Fibroblast of lung (primary cell): ENCODE measurements around the gene NFATC2.

ENCODE experiments used
- EZH2 ChIP-seq: IDR thresholded peaks from 2 replicates; pipeline ENCODE4 v1.5.1; 2012; ENCODE audit warnings: low read length, control low read depth, mild to moderate bottlenecking; ENCODE audit errors: missing control alignments
- TF ChIP-seq, protein P1 (sequence below), 2 donors: IDR thresholded peaks in 1 of 2; conservative IDR thresholded peaks in 1 of 2; 1 replicate in 1 of 2; 2 replicates in 1 of 2; pipeline ENCODE4 v1.5.1; 2011 to 2012; ENCODE audit warnings: low read length in 2 of 2, control low read depth in 1 of 2, inconsistent platforms in 1 of 2, low read depth in 1 of 2, mild to moderate bottlenecking in 1 of 2

DNA sequence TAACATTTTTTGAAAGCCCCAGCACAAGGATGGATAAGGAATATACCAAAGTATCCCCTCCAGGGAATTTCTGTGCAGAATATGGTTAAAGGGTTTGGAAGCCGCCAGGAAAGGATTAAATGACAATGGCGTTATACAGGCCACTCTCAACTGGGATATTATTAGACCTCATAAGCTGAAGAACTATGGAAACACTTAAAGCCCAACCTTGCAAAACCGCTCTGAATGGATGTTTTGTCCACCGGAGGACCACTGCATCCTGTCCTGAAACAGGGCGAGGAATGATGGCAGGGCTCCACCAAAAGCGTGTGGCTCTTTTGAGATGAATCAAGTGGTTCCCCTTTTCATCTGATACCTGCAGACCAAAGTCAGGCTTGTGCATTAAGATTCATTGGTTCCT lies 32.4 kb downstream of the NFATC2 start:
- TF ChIP-seq, protein P1, sequence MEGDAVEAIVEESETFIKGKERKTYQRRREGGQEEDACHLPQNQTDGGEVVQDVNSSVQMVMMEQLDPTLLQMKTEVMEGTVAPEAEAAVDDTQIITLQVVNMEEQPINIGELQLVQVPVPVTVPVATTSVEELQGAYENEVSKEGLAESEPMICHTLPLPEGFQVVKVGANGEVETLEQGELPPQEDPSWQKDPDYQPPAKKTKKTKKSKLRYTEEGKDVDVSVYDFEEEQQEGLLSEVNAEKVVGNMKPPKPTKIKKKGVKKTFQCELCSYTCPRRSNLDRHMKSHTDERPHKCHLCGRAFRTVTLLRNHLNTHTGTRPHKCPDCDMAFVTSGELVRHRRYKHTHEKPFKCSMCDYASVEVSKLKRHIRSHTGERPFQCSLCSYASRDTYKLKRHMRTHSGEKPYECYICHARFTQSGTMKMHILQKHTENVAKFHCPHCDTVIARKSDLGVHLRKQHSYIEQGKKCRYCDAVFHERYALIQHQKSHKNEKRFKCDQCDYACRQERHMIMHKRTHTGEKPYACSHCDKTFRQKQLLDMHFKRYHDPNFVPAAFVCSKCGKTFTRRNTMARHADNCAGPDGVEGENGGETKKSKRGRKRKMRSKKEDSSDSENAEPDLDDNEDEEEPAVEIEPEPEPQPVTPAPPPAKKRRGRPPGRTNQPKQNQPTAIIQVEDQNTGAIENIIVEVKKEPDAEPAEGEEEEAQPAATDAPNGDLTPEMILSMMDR (conservative IDR thresholded peaks at IDR 0.05 in 1 of 2, IDR thresholded peaks at IDR 0.05 in 1 of 2; ENCODE audit: low read depth in 1 of 2, low read length in 2 of 2) = no peak
- TF ChIP-seq EZH2 = no peak
